EL (cell line): ENCODE measurements around the gene SDHB.

ENCODE experiments used
- DNase-seq: peaks from one replicate; pipeline ENCODE4 v3.0.0-alpha.2; 2016

The SDHB gene

GRCh38 chr1:17043676-17044075 lies 10.2 kb downstream of the SDHB start:
- DNase-seq = no peak

GRCh38 chr1:17040135-17040534 lies 13.7 kb downstream of the SDHB start:
- no peak for DNase-seq

- DNase-seq = no peak
Observed at GRCh38 chr1:17039522-17039921, 14.3 kb downstream of the SDHB start.

- no peak for DNase-seq
Observed at GRCh38 chr1:17033481-17033880, 20.4 kb downstream of the SDHB start.

- no peak for DNase-seq
Observed at GRCh38 chr1:17032741-17033140, 21.1 kb downstream of the SDHB start.

GRCh38 chr1:17031436-17031835 lies 22.4 kb downstream of the SDHB start:
- no peak for DNase-seq

GRCh38 chr1:17030206-17030605 lies 23.6 kb downstream of the SDHB start:
- DNase-seq = no peak

GRCh38 chr1:17028662-17029188 lies 25.1 kb downstream of the SDHB start:
- DNase-seq = no peak

- no peak for DNase-seq
Observed at GRCh38 chr1:17027900-17028299, 25.9 kb downstream of the SDHB start.

GRCh38 chr1:17027403-17027802 lies 26.4 kb downstream of the SDHB start:
- no peak for DNase-seq

- DNase-seq = no peak
Observed at GRCh38 chr1:17024721-17025120, 29.1 kb downstream of the SDHB start.

GRCh38 chr1:17023573-17023972 lies 30.3 kb downstream of the SDHB start:
- no peak for DNase-seq

GRCh38 chr1:17023102-17023501 lies 30.7 kb downstream of the SDHB start:
- DNase-seq = no peak

- no peak for DNase-seq
Observed at GRCh38 chr1:17021896-17022295, 31.9 kb downstream of the SDHB start.

- peak; percentile 23 for DNase-seq
Observed at GRCh38 chr1:17020502-17020901, 33.3 kb downstream of the SDHB start.

GRCh38 chr1:17018849-17019248 lies 35.0 kb downstream of the SDHB start:
- no peak for DNase-seq

- DNase-seq = no peak
Observed at GRCh38 chr1:17017435-17017834, 36.4 kb downstream of the SDHB start.

GRCh38 chr1:17016317-17016661 lies 37.5 kb downstream of the SDHB start:
- peak; percentile 55 for DNase-seq

GRCh38 chr1:17014671-17015567 lies 38.9 kb downstream of the SDHB start:
- DNase-seq = no peak

- DNase-seq = no peak
Observed at GRCh38 chr1:17013491-17014320, 40.1 kb downstream of the SDHB start.

- DNase-seq = peak; percentile 76
Observed at GRCh38 chr1:17012775-17013490, 40.9 kb downstream of the SDHB start.

GRCh38 chr1:17011439-17012307 lies 42.2 kb downstream of the SDHB start, which contains the start of gene ATP13A2:
ATP13A2 (minus strand) TSS chr1:17011928; CDS start chr1:17011738, 190 bp downstream.
- DNase-seq = peak; percentile 73
